Retinal pigment epithelial cell (primary cell): ENCODE results near the gene MRS2.
"Not testable (repeated sequence)": the region's sequence is repeated elsewhere in the genome, so short reads cannot be mapped to it uniquely, and the experiment has no call there.

ENCODE experiments used
- DNase-seq: peaks from one replicate; pipeline ENCODE4 v3.0.0-alpha.2; 2010; ENCODE audit warnings: low read depth
- H3K4me3 ChIP-seq: 2 replicates; pipeline ENCODE4 v1.5.1; 2011; ENCODE audit warnings: mild to moderate bottlenecking, low read length, control low read depth, moderate library complexity
- TF ChIP-seq, protein P1 (sequence below): conservative IDR thresholded peaks from 2 replicates; pipeline ENCODE4 v1.5.1; 2011; ENCODE audit warnings: low read depth, low read length, control low read depth, inconsistent platforms

The MRS2 gene

DNA sequence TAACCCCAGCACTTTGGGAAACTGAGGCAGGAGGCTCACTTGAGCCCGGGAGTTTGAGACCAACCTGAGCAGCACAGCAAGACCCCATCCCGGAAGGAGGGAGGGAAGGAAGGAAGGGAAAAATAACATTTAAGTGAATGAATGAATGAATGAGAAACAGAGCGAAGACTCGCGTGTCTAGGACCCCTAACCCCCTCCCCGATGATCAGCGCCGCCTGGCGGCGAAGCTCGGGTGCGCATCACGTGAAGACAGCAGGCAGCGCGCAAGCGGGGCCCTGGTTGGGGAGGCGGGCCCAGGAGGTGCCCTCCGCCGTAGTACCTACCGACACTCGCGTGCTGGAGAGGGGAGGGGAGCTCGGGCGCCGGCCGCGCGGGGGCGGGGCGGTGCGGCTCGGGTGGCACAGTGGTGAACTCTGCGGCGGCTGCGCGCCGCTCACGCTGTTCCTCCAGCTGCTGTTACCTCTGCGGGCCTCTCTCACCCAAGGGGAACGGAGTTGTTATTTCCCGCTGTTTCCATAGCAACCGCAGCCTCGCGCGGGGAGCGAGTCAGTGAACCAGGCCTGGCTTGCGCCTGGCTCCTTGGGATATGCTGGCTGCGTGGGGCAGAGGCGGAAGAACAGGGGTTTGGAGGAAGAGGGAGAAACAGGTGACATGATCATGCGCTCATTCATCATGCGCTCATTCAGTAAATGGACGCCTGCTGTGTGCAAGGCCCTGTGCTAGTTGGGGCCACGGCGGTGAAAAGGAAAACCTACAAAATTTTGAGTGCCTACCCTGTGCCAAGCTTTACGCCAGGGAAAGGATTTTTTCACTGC, 42.9 kb upstream of the MRS2 start:
- TF ChIP-seq, protein P1, sequence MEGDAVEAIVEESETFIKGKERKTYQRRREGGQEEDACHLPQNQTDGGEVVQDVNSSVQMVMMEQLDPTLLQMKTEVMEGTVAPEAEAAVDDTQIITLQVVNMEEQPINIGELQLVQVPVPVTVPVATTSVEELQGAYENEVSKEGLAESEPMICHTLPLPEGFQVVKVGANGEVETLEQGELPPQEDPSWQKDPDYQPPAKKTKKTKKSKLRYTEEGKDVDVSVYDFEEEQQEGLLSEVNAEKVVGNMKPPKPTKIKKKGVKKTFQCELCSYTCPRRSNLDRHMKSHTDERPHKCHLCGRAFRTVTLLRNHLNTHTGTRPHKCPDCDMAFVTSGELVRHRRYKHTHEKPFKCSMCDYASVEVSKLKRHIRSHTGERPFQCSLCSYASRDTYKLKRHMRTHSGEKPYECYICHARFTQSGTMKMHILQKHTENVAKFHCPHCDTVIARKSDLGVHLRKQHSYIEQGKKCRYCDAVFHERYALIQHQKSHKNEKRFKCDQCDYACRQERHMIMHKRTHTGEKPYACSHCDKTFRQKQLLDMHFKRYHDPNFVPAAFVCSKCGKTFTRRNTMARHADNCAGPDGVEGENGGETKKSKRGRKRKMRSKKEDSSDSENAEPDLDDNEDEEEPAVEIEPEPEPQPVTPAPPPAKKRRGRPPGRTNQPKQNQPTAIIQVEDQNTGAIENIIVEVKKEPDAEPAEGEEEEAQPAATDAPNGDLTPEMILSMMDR = peak; percentile 87
- H3K4me3 ChIP-seq = peak overlapping the region; percentile 63
- peak; percentile 67 for DNase-seq

DNA sequence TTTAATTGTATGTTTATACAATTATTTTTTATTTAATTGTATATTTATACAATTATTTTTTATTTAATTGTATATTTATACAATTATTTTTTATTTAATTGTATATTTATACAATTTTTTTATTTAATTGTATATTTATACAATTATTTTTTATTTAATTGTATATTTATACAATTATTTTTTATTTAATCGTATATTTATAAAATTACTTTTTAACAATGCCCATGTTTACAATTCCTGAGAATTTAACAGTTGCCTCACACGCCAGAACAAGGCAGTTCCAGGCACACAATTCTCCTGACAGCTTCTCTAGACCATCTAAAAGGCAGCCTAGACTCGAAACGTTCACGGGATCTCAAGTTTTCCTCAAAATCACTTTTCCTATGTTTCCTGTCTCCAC, 40.4 kb upstream of the MRS2 start:
- not testable (repeated sequence) for H3K4me3 ChIP-seq, DNase-seq

DNA sequence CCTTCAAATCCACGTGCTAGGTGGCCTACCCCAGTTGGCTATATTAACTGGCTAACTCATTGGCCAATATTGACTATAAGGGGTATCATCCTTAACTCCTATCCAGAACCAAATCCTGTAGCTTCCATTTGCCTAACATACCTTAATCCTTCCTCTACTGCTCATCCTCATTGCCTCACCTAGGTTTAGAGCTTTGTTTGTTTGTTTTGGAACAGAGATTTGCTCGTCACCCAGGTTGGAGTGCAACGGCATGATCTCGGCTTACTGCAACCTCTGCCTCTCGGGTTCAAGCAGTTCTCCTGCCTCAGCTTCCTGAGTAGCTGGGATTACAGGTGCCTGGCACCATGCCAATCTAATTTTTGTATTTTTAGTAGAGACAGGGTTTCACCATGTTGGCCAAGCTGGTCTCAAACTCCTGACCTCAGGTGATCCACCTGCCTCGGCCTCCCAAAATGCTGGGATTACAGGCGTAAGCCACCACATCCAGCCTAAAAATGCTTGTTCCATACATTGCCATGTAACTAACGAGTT, 37.6 kb upstream of the MRS2 start:
- DNase-seq, H3K4me3 ChIP-seq: not testable (repeated sequence)

DNA sequence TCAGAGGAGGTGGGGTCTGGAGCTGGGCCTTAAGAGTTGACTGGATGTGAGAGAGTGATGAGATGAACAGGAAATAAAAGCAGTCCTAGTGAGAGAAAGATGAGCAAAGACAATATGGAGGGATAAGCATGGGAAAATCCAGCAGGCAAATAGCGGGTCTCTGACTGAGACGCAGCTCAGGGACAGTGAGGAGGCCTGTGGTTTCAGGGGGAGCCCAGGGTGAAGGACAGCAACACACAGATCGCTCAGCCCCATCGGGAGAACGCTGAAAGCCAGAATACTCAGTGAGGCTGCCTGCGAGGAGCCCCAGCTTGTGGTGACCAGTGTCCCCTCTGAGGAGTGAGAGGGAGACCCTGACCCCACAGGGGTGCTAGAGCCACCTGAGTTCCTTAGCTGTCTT, 28.1 kb upstream of the MRS2 start:
- DNase-seq = no peak
- TF ChIP-seq, protein P1 = no peak
- no peak overlapping the region for H3K4me3 ChIP-seq

DNA sequence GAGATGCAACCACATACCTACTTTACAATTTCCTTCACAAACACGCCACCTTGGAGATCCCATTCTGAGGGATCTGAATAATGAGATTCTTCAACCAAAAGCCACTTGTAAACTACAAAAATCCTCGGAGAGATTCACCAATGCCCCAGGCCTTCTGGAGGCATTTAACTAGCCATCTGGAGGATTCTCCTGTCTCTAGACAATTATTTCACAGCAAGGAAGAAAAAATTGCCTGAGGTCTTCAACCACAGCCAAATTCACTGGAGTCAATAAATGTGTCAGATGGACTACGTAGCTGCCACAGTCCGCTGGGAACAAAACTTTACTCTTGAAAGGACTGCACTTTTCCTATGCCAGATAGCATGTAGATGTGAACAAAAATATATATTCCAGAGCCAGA, 25.9 kb upstream of the MRS2 start:
- no peak overlapping the region for H3K4me3 ChIP-seq
- no peak for DNase-seq
- TF ChIP-seq, protein P1 = no peak

DNA sequence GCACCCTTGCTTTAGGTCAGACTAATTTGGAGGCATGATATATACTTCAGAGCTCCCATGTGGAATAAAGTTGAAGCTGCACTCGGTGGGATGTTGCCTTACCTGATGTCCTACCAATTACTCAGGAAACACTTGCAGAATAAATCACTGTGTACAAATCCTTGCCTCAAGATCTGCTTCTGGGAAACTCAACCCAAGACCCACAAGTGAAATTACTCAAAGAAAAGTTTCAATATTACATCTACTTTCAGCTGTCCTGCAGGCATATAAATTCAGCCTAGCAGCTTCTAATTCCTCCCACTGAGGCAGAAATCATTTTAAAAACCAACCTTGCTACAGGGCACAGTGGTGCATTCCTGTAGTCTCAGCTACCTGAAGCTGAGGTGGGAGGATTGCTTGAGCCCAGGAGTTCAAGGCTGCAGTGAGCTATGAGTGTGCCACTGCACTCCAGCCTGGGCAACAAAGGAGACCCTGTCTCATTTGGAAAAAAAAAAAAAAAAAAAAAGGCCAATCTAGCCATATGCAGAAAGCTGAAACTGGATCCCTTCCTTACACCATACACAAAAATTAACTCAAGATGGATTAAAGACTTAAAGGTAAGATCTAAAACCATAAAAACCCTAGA, 24.2 kb upstream of the MRS2 start:
- TF ChIP-seq, protein P1 = no peak
- DNase-seq = no peak

DNA sequence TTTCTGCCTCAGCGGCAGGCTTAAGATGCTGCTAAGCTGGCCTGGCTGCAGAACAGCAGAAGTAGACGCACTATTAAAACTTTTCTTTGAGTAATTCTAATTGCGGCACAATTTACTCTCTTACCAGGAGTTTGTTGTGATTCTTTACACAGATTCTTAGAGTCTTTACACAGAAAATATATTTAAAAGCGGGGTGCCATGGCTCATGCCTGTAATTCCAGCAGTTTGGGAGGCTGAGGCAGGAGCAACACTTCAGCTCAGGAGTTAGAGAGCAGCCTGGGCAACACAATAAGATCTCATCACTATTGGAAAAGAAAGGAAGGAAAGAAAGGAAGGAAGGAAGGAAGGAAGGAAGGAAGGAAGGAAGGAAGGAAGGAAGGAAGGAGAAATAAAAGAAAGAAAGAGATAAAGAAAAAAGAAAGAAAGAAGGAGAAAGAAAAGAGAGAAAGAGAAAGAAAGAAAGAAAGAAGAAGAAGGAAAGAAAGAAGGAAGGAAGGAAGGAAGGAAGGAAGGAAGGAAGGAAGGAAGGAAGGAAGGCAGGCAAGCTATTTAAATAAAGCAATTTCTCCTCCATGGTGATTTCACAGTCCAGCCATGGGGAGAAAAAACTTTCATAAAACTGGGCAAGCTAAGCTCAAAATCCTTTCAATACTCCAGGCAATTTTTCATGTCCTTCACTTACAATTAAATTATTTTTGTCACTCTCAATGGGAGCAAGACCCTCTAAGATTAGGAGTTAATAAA, 21.1 kb upstream of the MRS2 start:
- H3K4me3 ChIP-seq = no peak overlapping the region
- TF ChIP-seq, protein P1 = no peak
- no peak for DNase-seq

More for the DNA sequence above, 24.2 kb upstream of the MRS2 start:
- no peak overlapping the region for H3K4me3 ChIP-seq
